Panc1 (cell line): ENCODE measurements around the gene FARS2.

Experiments
- CTCF ChIP-seq: fragments of 450-650 bp; IDR thresholded peaks from 2 replicates; pipeline ENCODE4 v1.5.1; 2017; ENCODE audit warnings: mild to moderate bottlenecking
- POLR2AphosphoS5 ChIP-seq: IDR thresholded peaks from 2 replicates; pipeline ENCODE4 v1.6.1; 2012; ENCODE audit warnings: mild to moderate bottlenecking, low read depth, low read length, moderate library complexity
- REST ChIP-seq, 2 experiments: IDR thresholded peaks; 2 replicates each; pipeline ENCODE4 v1.6.1; 2011 to 2012; ENCODE audit warnings: low read depth in 2 of 2, control low read depth in 1 of 2, low read length in 1 of 2, mild to moderate bottlenecking in 1 of 2, moderate library complexity in 1 of 2; ENCODE audit not compliant: insufficient read depth in 1 of 2
- SIN3A ChIP-seq: IDR thresholded peaks from 2 replicates; pipeline ENCODE4 v1.6.1; 2012; ENCODE audit warnings: low read depth, mild to moderate bottlenecking, low read length, moderate library complexity, borderline replicate concordance; ENCODE audit not compliant: insufficient read depth
- TCF7L2 ChIP-seq: IDR thresholded peaks from 2 replicates; pipeline ENCODE4 v1.6.1; 2011; ENCODE audit warnings: mild to moderate bottlenecking, low read depth, low read length, inconsistent platforms

DNA sequence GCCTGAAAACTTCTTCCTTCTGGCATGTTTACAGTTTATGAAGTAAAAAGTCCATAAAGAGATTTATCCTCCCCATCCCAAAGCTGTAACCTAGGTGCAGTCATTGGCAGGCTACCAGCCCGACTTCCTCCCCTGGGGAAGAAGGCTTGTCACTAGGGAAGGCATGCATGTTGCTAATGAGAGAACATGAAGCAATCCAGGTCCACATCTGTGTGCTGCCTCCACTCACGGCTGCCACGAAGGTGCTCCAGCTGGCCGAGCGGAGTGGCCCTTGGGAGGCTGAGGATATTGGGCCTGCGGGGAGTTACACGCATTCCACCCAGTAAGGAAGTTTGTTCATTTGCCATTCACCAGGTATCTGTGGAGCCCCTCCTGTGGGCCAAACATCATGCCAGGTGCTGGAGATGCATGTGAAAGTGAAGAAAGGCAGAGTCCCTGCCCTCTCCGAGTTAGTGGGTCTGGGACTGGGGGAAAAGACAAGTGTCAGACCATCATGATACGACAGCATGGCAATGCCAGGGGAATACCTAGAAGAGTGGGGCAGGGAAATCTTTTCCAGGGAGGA is 488.4 kb downstream of the FARS2 start:
- TF ChIP-seq CTCF (no peak), POLR2AphosphoS5 (no peak), REST (IDR thresholded peaks at IDR 0.05; ENCODE audit: insufficient read depth in 1 of 2, low read depth in 2 of 2, low read length in 1 of 2) (no peak), TCF7L2 (no peak), SIN3A (no peak)
